ENCODE data around the gene FRMD3. TPM values are rescaled to one million over a fixed set of nuclear protein-coding genes. Genes with fewer than 3 reads are reported as not detected.

The FRMD3 gene
- polyA plus RNA-seq, 1 donor from 2014 or later, result 13.0 TPM

DNA sequence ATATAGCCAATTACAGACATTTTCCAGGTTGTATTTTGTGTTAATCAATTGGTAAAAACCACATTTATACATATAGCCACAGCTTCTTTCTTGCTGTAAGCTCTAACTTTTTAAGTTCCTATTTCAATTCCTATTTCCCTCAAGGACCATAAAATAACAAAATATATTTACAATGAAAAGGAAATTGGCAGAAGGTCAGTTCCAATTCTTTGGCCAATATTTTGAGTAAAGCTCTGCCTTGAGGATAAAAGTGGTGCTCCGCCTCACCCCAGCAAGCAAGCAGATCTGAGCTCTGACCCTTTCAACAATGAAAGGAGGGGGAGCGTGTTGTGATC is 271.9 kb downstream of the FRMD3 start:
- Histone ChIP-seq H3K36me3 (ENCODE audit: insufficient read depth, low read length) (no peaks in the 10 kb centered on the region), H3K9ac (ENCODE audit: low read length) (no peak overlapping the region), H3K4me2 (ENCODE audit: low read length) (no peak overlapping the region), H3F3A (ENCODE audit: insufficient read depth, low read length, poor library complexity, severe bottlenecking) (no peaks in the 10 kb centered on the region), H3K9me2 (ENCODE audit: insufficient read depth, low read length) (no peaks in the 10 kb centered on the region), H4K20me1 (ENCODE audit: insufficient read depth) (no peaks in the 10 kb centered on the region), H2AFZ (ENCODE audit: low read depth, low read length) (no peak overlapping the region), H3K9me3 (ENCODE audit: low read length) (no peaks in the 10 kb centered on the region), H3K4me3 (ENCODE audit: low read length) (no peak overlapping the region), H3K79me2 (replicated peaks; ENCODE audit: insufficient read depth, low read length) (no peaks in the 10 kb centered on the region), H3K27ac (ENCODE audit: low read length) (no peak overlapping the region), H3K27me3 (ENCODE audit: insufficient read depth, low read depth, low read length) (no peaks in the 10 kb centered on the region)
- TF ChIP-seq, protein P1, sequence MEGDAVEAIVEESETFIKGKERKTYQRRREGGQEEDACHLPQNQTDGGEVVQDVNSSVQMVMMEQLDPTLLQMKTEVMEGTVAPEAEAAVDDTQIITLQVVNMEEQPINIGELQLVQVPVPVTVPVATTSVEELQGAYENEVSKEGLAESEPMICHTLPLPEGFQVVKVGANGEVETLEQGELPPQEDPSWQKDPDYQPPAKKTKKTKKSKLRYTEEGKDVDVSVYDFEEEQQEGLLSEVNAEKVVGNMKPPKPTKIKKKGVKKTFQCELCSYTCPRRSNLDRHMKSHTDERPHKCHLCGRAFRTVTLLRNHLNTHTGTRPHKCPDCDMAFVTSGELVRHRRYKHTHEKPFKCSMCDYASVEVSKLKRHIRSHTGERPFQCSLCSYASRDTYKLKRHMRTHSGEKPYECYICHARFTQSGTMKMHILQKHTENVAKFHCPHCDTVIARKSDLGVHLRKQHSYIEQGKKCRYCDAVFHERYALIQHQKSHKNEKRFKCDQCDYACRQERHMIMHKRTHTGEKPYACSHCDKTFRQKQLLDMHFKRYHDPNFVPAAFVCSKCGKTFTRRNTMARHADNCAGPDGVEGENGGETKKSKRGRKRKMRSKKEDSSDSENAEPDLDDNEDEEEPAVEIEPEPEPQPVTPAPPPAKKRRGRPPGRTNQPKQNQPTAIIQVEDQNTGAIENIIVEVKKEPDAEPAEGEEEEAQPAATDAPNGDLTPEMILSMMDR (IDR thresholded peaks at IDR 0.05; ENCODE audit: poor library complexity, severe bottlenecking), result no peak
- TF ChIP-seq EZH2 (IDR thresholded peaks at IDR 0.05; ENCODE audit: borderline replicate concordance, insufficient read depth, low read length, poor library complexity, severe bottlenecking) (no peak), MXI1 (conservative IDR thresholded peaks at IDR 0.05; ENCODE audit: poor library complexity, severe bottlenecking) (no peak), RAD21 (conservative IDR thresholded peaks at IDR 0.05) (no peak), POLR2AphosphoS5 (IDR thresholded peaks at IDR 0.05) (no peak)
- TF ChIP-seq, protein P2, sequence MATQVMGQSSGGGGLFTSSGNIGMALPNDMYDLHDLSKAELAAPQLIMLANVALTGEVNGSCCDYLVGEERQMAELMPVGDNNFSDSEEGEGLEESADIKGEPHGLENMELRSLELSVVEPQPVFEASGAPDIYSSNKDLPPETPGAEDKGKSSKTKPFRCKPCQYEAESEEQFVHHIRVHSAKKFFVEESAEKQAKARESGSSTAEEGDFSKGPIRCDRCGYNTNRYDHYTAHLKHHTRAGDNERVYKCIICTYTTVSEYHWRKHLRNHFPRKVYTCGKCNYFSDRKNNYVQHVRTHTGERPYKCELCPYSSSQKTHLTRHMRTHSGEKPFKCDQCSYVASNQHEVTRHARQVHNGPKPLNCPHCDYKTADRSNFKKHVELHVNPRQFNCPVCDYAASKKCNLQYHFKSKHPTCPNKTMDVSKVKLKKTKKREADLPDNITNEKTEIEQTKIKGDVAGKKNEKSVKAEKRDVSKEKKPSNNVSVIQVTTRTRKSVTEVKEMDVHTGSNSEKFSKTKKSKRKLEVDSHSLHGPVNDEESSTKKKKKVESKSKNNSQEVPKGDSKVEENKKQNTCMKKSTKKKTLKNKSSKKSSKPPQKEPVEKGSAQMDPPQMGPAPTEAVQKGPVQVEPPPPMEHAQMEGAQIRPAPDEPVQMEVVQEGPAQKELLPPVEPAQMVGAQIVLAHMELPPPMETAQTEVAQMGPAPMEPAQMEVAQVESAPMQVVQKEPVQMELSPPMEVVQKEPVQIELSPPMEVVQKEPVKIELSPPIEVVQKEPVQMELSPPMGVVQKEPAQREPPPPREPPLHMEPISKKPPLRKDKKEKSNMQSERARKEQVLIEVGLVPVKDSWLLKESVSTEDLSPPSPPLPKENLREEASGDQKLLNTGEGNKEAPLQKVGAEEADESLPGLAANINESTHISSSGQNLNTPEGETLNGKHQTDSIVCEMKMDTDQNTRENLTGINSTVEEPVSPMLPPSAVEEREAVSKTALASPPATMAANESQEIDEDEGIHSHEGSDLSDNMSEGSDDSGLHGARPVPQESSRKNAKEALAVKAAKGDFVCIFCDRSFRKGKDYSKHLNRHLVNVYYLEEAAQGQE (IDR thresholded peaks at IDR 0.05; ENCODE audit: borderline replicate concordance), result no peak

DNA sequence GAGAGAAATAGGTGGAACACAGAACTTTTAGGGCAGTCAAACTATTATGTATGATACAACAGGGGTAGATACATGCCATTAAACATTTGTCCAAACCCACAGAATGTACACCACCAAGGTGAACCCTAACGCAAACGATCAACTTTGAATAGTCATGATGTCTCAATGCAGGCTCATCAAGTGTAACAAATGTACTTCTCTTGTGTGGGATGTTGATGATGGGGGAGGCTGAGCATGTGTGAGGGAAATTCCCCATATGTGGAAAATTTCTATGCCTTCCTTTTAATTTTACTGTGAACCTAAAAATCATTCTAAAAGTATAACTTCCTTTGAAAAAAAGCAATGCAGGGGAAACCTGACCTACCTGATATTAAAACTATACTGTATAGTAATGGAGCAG is 273.9 kb downstream of the FRMD3 start:
- H3K9ac ChIP-seq (ENCODE audit: low read length), result no peak overlapping the region
- H3K79me2 ChIP-seq (replicated peaks; ENCODE audit: insufficient read depth, low read length), result no peaks in the 10 kb centered on the region
- H3K4me2 ChIP-seq (ENCODE audit: low read length), result no peak overlapping the region
- H3K36me3 ChIP-seq (ENCODE audit: insufficient read depth, low read length), result no peaks in the 10 kb centered on the region
- H3F3A ChIP-seq (ENCODE audit: insufficient read depth, low read length, poor library complexity, severe bottlenecking), result no peaks in the 10 kb centered on the region
- no peaks in the 10 kb centered on the region for H4K20me1 ChIP-seq (ENCODE audit: insufficient read depth)
- no peak overlapping the region for H3K27ac ChIP-seq (ENCODE audit: low read length)
- no peaks in the 10 kb centered on the region for H3K9me3 ChIP-seq (ENCODE audit: low read length)
- no peaks in the 10 kb centered on the region for H3K27me3 ChIP-seq (ENCODE audit: insufficient read depth, low read depth, low read length)
- H3K9me2 ChIP-seq (ENCODE audit: insufficient read depth, low read length), result no peaks in the 10 kb centered on the region
- no peak overlapping the region for H3K4me3 ChIP-seq (ENCODE audit: low read length)
- TF ChIP-seq, protein P2 (IDR thresholded peaks at IDR 0.05; ENCODE audit: borderline replicate concordance), result no peak
- TF ChIP-seq, protein P1 (IDR thresholded peaks at IDR 0.05; ENCODE audit: poor library complexity, severe bottlenecking), result no peak
- no peak for TF ChIP-seq RAD21 (conservative IDR thresholded peaks at IDR 0.05)
- no peak for TF ChIP-seq EP300 (conservative IDR thresholded peaks at IDR 0.05; ENCODE audit: poor library complexity, severe bottlenecking)
- no peak for TF ChIP-seq SMC3 (conservative IDR thresholded peaks at IDR 0.05; ENCODE audit: poor library complexity)
- TF ChIP-seq EZH2 (IDR thresholded peaks at IDR 0.05; ENCODE audit: borderline replicate concordance, insufficient read depth, low read length, poor library complexity, severe bottlenecking), result no peak
- TF ChIP-seq MXI1 (conservative IDR thresholded peaks at IDR 0.05; ENCODE audit: poor library complexity, severe bottlenecking), result no peak
- TF ChIP-seq TAF1 (IDR thresholded peaks at IDR 0.05; ENCODE audit: low read depth), result no peak
- no peak for TF ChIP-seq POLR2AphosphoS5 (IDR thresholded peaks at IDR 0.05)
- H2AFZ ChIP-seq (ENCODE audit: low read depth, low read length), result no peak overlapping the region

All from neural cell (in vitro differentiated cells).